Measurements from ENCODE around the gene NOTCH4. TPM values are rescaled to one million over a fixed set of nuclear protein-coding genes. Genes with fewer than 3 reads are reported as not detected.
A peak's percentile ranks its signal among the peaks of the same experiment; 100 is the strongest.

Gene NOTCH4
- total and polyA plus RNA-seq, 2 of the 4 experiments (the other 2 are of a cell fraction), result 0.96 to 1.3 TPM

DNA sequence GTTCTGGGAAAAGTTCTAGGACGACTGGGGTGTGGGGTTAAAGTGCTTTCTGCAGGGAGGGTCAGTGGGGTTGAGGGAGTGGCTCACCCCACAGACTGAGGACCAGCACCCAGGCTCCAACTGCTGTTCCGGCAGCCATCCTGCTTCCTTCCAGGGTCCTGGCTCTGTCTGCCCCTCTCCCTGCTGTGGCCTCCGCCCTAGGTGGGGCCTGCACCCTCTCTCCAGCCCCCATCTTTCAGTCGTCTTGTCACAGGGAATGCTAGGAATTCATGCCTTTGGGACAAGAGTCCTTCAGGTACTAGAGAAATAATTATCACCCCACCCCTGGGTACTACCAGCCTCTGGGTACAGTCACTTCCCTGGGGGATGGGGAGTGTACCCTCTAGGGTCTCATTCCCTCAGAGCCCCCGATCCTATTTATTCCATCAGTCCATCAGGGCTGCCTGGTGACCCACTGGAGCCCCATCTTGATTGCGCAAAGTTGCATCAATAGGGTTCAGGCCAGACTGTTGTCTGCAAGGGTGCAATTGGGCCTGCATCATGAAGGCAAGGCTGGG lies 39.7 kb downstream of the NOTCH4 start, which contains the start of gene AGER:
TSS of gene AGER (minus strand) at position 170 of the 557 bp plus-strand sequence. CDS start at position 139, 31 bp downstream.
- Histone ChIP-seq H3K4me3 (ENCODE audit: insufficient read depth, low read depth, low read length) (no peak within 1 kb of the TSS), H4K5ac (ENCODE audit: low read depth, low read length) (no peak within 1 kb of the TSS), H3K23ac (ENCODE audit: low read depth, low read length) (no peak within 1 kb of the TSS), H3K9me1 (ENCODE audit: insufficient read depth, low read length) (peaks cover 9% of the 10 kb centered on the region), H3K56ac (ENCODE audit: extremely low read depth, insufficient read depth, low read length) (no peak within 1 kb of the TSS), H4K8ac (ENCODE audit: low read depth in 2 of 2, low read length in 2 of 2) (no peak within 1 kb of the TSS), H3K9me3 (ENCODE audit: control insufficient read depth, insufficient read depth, low read length) (no peaks in the 10 kb centered on the region), H3K18ac (ENCODE audit: low read depth, low read length) (no peak within 1 kb of the TSS), H2BK5ac (ENCODE audit: low read depth, low read length, poor library complexity, severe bottlenecking) (no peak within 1 kb of the TSS), H3K79me1 (ENCODE audit: low read depth in 1 of 2, low read length in 2 of 2) (peaks cover 11 to 48% of the 10 kb centered on the region in 2 experiments), H3K36me3 (ENCODE audit: control insufficient read depth, insufficient read depth, low read length) (peaks cover 38% of the 10 kb centered on the region), H2BK120ac (ENCODE audit: low read depth, low read length) (no peak within 1 kb of the TSS), H3K27ac (ENCODE audit: insufficient read depth, low read length) (no peak within 1 kb of the TSS), H3K4me2 (ENCODE audit: low read depth, low read length) (no peak within 1 kb of the TSS), H2AK9ac (replicated peaks; ENCODE audit: low read depth, low read length, poor library complexity) (peak within 1 kb of the TSS; percentile 71), H3K9ac (ENCODE audit: low read depth, low read length) (no peak within 1 kb of the TSS), H3K4me1 (ENCODE audit: control insufficient read depth, insufficient read depth, low read length) (no peaks in the 10 kb centered on the region), H4K20me1 (ENCODE audit: insufficient read depth, low read length) (no peaks in the 10 kb centered on the region), H2AFZ (replicated peaks; ENCODE audit: low read length, poor library complexity) (peak within 1 kb of the TSS; percentile 39), H3K14ac (replicated peaks; ENCODE audit: low read depth, low read length) (no peak within 1 kb of the TSS), H2AK5ac (ENCODE audit: low read depth, low read length) (no peak within 1 kb of the TSS; the same call in 1 of the 2 replicates), H4K91ac (ENCODE audit: insufficient read depth, low read depth, low read length) (no peak within 1 kb of the TSS), H3K4ac (ENCODE audit: low read depth, low read length) (no peak within 1 kb of the TSS; the same call in 1 of the 2 replicates), H3K27me3 (ENCODE audit: control insufficient read depth, insufficient read depth, low read length) (no peaks in the 10 kb centered on the region), H2BK15ac (ENCODE audit: low read depth, low read length) (no peak within 1 kb of the TSS), H2BK20ac (ENCODE audit: low read depth, low read length) (no peak within 1 kb of the TSS)
- ChIA-PET CTCF (no interaction called here), POLR2A (ENCODE audit: unreplicated experiment) (no interaction called here)
- ATAC-seq (ENCODE audit: low read depth), result no peak
- no TSS peak for BruUV-seq (replicated peaks)
- in situ Hi-C loops (cut with MboI; ENCODE audit: low sequenced_read_pairs) (loop anchor here (25.0 kb wide), 1 partner anchor 778 kb away; the partner anchor contains the start of genes BRD2 and HLA-DMA), dilution Hi-C loops (cut with HindIII; ENCODE audit: low sequenced_read_pairs, unreplicated experiment) (no loop called here), intact Hi-C loops (cut with micrococcal nuclease) (no loop called here)
- DNase-seq, result no peak
- 100% methylated on average over 1 of the region's 6 CpGs; no CpG with 5 or more reads in 1 of the 2 experiments for WGBS, 2 experiments (ENCODE audit: extremely low coverage in 2 of 2, insufficient read length in 1 of 2)
- TF ChIP-seq RCOR1 (IDR thresholded peaks at IDR 0.05; ENCODE audit: insufficient replicate concordance, low read length) (no peak), BHLHE40 (IDR thresholded peaks at IDR 0.05; ENCODE audit: low read depth, low read length) (no peak), MAZ (IDR thresholded peaks at IDR 0.05; ENCODE audit: borderline replicate concordance, low read depth, low read length) (no peak), CEBPB (IDR thresholded peaks at IDR 0.05; ENCODE audit: low read depth, low read length) (peak; percentile 42; the same call in 1 of the 2 replicates)
